GM19467 (cell line): Measurements from ENCODE around the gene IQUB.
"Not testable (repeated sequence)": the region's sequence is repeated elsewhere in the genome, so short reads cannot be mapped to it uniquely, and the experiment has no call there.

Source experiments
- ATAC-seq: cut with Tn5 transposase; IDR thresholded peaks from one replicate; pipeline ENCODE4 v1.9.1; 2021; ENCODE audit warnings: mild to moderate bottlenecking, moderate library complexity; ENCODE audit not compliant: unreplicated experiment

IQUB gene

DNA sequence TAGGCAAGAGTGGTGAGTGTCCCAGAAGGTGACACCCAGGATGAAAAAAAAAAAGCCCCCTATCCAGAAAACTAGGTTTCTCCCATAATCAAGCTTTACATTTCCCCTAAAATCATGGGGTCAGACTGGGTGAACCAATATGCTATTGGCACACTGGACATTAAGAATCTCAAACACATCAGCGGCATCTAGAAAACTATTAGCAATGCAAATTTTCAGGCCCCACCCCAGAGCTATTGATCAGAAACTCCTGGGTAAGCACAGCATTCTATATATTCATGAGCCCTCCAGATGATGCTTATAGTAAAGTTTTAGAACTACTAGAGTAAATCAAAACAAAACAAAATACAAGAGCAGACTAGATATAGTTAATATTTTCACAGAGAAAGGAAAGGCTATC, 36.4 kb downstream of the IQUB start:
- no peak for ATAC-seq

DNA sequence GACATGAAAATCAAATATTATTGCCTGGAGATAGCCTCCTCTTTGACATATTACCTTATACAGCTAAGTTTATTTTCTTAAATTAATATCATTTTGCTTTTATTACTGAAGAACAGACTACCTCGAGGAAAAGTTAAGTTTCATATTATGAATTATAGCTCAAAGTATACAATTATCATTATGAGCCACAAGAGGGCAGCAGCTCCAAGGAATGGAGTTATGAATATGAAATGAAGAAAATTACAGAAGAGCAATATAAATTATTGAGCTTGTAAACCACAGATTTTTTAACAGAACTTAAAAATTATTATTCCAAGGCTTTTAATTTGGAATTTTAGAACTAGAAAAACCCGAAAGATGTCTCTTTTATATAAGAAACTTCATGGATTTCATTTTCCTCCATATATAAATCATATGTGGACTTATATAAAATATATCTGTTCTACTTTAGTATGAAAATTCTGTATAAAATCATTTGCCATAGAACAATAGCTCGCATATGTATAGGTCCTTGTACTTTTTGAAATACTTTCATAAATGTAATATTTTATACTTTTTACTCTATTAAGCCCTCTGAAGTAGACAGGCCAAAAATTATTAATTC, 40.1 kb downstream of the IQUB start:
- ATAC-seq: no peak

DNA sequence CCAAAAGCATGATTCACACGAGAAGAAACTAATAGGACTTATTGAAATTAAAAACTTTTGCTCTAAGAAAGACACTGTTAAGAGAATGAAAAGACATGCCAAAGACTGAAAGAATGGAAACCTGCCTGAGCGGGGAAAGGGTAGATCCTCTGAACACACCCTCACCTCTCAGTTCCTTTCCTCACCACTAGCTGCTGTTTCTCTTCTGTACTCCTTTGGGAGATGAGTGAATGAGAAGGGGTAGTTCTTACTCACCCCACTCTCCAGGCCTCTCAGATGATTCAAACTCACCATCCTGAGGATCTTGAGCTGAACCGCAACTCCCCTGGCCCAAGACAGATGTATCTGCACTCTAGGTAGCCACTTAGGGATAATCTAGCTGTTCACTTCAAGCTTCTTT, 41.9 kb downstream of the IQUB start:
- ATAC-seq: peak; percentile 63

GRCh38 chr7:123485721-123486120, 48.7 kb downstream of the IQUB start:
- no peak for ATAC-seq

GRCh38 chr7:123485187-123485586, 49.2 kb downstream of the IQUB start:
- no peak for ATAC-seq

DNA sequence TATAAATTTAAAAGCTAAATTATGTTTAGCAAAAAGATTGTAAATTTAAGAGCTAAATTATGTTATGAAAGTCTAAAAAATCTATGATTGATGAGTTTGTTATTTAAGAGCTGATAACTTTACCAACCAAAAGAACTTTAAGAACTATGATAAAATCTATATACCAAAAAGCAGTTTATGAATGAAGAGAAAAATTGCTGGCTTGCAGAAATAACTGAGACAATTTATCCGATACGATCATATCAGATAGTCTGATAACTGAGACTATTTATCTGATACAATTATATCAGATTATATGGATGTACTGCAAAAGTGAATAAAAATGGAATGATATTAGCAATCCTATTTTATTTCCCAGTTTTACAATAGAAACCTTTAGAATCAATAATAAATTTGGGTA, 50.2 kb downstream of the IQUB start:
- no peak for ATAC-seq

DNA sequence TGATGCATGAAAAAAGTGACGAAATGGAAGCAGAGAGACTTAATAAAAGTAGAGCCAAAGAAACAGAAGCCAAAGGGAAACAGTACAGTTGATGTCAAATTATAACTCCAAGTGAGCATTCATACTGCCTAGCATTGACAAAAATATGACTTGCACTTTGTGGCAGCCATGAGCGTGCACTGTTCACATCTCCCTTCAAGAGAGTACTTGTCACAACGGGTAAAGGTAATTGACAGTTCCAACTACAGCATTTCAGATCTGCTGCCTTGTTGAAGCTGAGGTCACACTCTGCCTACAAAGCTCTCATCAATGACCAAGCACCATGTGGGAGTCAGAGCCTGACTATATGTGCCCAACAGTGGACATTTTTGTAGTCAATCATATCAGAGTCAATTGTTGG, 54.3 kb downstream of the IQUB start:
- no peak for ATAC-seq

GRCh38 chr7:123478056-123478455, 56.3 kb downstream of the IQUB start:
- not testable (repeated sequence) for ATAC-seq

- ATAC-seq: no peak
These were observed 61.5 kb downstream of the IQUB start for GRCh38 chr7:123472750-123473445.

DNA sequence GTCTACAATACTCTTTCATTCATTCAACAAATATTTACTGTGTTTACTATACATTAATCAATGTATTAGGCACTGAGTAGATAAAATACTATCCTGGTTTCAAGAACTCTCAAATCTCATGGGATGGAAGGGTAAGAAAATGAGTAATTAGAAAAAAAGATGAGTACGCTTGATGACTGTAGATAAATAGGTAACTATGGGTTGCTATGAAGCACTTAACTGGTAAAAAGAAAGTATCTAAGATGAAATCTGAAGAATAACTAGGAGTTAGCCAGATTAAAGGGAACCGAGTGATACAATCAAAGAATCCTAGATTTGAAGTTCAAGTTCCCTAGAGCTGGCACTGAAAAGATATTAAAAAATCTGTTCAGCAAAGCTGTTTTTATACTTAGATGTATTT, 62.1 kb downstream of the IQUB start:
- no peak for ATAC-seq

DNA sequence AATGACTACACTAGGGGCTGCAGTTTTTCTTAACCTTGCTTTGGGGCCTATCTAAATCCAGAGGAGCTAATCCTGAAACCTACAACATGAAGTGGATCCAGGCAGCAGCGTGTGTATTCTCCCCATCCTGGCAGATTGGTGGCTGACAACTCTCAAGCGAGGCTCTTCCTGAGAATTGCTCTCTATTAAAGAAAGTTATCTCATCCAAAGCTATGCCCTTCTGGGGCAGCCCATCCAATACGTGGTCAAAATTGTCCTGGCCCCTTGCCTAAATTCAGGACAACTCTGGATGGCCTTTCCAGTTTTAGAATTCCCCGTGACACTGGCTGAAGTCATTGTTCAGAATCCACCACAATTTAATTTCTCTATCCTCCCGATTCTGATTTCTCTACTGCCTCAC, 66.1 kb downstream of the IQUB start:
- ATAC-seq: no peak

DNA sequence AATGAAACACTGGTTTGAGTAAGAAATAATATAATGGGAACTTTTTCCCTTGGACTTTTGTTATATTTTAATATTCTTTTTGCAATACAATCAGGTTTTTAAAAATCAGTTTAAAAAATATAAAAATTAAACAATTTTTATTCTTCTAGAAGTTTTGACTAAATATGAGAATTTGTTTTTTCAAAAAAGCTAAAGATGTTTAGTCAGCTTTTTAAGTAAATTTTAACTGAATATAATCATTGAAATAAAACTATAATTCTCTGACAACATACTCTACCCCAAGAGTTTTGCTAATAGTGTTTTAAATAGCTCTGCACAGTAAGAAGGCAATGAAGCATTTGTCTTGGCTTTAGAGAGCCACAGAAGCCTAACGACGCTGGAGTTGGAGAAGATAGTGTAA, 70.5 kb downstream of the IQUB start:
- ATAC-seq: no peak

DNA sequence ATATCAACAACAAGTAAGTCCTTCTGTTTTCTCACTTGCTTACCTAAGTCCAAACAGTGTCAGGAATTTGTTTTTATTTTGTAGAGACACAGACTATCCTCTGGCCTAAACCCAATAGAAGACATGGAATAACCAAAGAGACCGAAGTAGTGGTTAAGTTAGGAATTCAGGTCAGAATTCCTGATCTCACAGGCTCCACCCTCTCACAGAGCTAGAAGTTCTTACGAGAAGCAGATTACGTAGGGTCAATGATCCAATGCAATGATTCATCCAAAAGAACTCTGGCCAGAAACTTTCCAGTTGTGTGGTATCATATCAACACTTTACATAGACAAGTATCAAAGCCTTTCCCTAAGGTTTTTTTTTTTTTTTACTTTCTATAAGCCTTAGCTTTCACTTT, 73.8 kb downstream of the IQUB start:
- ATAC-seq: no peak

- ATAC-seq: no peak
These were observed 78.4 kb downstream of the IQUB start for GRCh38 chr7:123455965-123456470.

DNA sequence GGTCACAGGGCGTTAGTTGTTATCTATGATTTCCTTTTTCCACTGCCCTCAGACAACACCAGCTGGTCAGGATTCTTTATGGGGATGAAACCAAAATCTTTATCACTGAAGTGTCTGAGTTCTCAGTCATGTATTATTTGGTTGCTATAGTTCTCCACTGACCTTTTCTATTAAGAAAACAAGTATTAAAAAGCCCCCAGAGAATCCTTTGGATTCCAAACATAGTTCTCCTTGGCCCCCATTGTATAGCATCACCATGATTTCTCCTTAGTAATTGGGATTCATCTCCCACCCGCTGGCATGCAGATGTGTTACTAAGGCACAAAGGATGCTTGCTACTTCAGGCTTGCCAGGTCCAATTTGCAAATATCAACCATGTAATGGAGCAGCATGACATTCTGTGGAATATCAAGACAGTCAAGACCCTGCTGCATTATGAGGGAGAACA, 94.3 kb downstream of the IQUB start:
- no peak for ATAC-seq

GRCh38 chr7:123439191-123439590, 95.2 kb downstream of the IQUB start:
- ATAC-seq: no peak

DNA sequence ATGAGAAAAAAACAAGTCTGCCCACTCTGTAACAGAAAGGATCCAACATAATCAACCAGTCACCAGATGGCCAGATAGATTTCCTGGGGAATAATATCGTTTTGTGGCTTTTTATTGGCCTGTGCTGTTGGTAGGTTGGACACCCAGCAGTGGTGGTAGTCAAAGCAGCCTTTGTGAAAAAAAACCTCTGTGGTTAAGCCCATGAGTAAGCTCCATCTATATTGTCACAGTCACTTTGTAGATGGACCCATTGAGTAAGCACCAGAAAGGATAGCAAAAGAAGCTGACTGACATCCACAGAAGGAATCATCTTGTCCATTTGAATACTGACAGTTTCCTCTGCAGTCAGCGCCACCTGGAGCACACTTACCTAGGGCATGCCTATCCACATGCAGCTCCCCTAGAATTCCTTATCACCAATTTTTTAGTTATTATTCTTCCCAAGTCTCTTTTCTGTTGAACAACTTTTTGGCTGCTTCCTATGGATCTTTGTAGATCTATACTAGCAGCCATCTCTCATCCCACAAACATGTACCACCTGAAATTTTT, 96.9 kb downstream of the IQUB start:
- no peak for ATAC-seq

- no peak for ATAC-seq
These were observed 99.2 kb downstream of the IQUB start for GRCh38 chr7:123435080-123435700.

- no peak for ATAC-seq
These were observed 100.7 kb downstream of the IQUB start for GRCh38 chr7:123433665-123434064.

DNA sequence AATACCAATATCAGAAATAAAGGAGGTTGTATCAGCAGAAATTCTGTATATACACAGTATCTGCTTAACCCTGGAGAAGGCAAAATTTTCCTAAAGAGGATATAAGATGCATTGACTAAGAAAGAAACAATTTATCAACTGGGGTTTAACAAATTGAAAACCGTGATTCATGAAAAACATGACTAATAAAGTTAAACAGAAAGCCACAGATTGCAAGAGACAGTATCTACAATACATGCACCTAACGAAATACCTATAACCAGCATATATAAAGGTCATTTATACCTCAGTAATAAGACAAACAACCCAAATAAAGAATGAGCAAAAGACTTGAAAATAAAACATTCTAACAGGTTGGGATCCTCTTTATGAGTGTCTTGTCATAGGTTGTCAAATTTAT, 101.8 kb downstream of the IQUB start:
- no peak for ATAC-seq

DNA sequence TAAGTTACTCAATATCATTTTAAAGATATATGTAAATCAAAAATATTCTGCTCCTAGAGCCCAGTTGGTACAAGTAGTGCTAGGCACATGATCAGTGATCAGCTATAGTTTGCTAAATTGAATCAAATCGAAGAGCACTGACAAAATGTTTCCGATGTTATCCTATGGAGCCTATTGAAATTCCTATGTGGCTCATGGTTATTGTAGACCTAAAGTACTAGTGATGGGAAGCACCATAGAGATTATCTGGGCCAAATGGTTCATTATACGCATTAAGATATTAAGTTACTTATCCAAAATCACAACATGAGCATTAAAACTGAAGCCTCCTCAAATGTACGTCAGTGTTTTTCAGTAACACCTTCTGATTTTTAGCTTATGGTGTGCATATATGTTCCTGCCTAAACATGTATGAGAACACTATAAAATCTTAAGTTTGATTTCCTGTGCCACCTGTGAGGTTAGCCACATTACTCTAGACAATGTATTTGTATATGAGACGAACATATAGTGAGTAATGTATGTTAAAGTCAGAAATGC, 103.2 kb downstream of the IQUB start:
- no peak for ATAC-seq

DNA sequence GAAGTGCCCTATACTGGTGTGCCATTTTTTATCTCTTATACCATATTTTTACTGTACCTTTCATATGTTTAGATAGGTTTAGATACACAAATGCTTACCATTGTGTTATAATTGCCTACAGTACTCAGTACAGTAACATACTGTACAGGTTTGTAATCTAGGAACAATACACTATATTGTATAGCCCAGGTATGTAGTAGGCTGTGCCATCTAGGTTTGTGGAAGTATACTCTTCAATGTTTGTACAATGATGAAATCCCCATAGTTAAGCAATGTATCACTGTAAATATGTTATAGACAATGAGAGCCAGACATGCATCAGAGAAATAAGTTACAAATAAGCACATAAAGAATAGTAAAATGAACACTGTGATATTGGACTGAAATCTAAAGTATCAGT, 109.1 kb downstream of the IQUB start:
- no peak for ATAC-seq
